Activated CD4-positive, alpha-beta T cell treated with anti-CD3 and anti-CD28 coated beads, Interleukin-2, amount 50 U/mL, for 48 hours (primary cell): ENCODE results near the gene PRR13.
"Not testable (repeated sequence)": the region's sequence is repeated elsewhere in the genome, so short reads cannot be mapped to it uniquely, and the experiment has no call there.

ENCODE experiments used
- DNase-seq, 2 experiments: peaks; one replicate each; pipeline ENCODE4 v3.0.0-alpha.2; 2020

PRR13 gene

GRCh38 chr12:53439582-53439981 is 2.0 kb upstream of the PRR13 start:
- not testable (repeated sequence) for DNase-seq

GRCh38 chr12:53443955-53444354 is 2.4 kb downstream of the PRR13 start:
- no peak for DNase-seq

GRCh38 chr12:53444593-53445325 is 3.2 kb downstream of the PRR13 start:
- not testable (repeated sequence) for DNase-seq

- DNase-seq = no peak
Observed at GRCh38 chr12:53450936-53451335, 9.4 kb downstream of the PRR13 start.

- peak; percentile 96 to 97 for DNase-seq
Observed at GRCh38 chr12:53451661-53452158, 10.2 kb downstream of the PRR13 start, which contains the start of gene PCBP2. Gene PCBP2 (plus strand): TSS chr12:53452102. CDS start chr12:53454801, 2,699 bp downstream.

- peak; percentile 71 to 72 for DNase-seq
Observed at GRCh38 chr12:53452159-53453077, 10.9 kb downstream of the PRR13 start.

- DNase-seq = no peak
Observed at GRCh38 chr12:53453953-53454640, 12.6 kb downstream of the PRR13 start.

- DNase-seq = no peak
Observed at GRCh38 chr12:53454707-53455106, 13.2 kb downstream of the PRR13 start.

GRCh38 chr12:53456654-53457366 is 15.3 kb downstream of the PRR13 start:
- DNase-seq = no peak

- DNase-seq = no peak
Observed at GRCh38 chr12:53459097-53459496, 17.6 kb downstream of the PRR13 start.

GRCh38 chr12:53461059-53461458 is 19.5 kb downstream of the PRR13 start:
- DNase-seq = no peak

GRCh38 chr12:53461591-53461990 is 20.1 kb downstream of the PRR13 start:
- DNase-seq = no peak

GRCh38 chr12:53462935-53463334 is 21.4 kb downstream of the PRR13 start:
- no peak for DNase-seq

- no peak for DNase-seq
Observed at GRCh38 chr12:53463802-53464560, 22.4 kb downstream of the PRR13 start.

GRCh38 chr12:53464685-53465418 is 23.3 kb downstream of the PRR13 start:
- DNase-seq = no peak

GRCh38 chr12:53465679-53466078 is 24.1 kb downstream of the PRR13 start:
- DNase-seq = no peak

- no peak for DNase-seq
Observed at GRCh38 chr12:53466640-53467039, 25.1 kb downstream of the PRR13 start.

GRCh38 chr12:53467082-53467481 is 25.5 kb downstream of the PRR13 start:
- DNase-seq = no peak

- DNase-seq = no peak
Observed at GRCh38 chr12:53467880-53468279, 26.3 kb downstream of the PRR13 start.

- no peak for DNase-seq
Observed at GRCh38 chr12:53468282-53468681, 26.7 kb downstream of the PRR13 start.

- no peak for DNase-seq
Observed at GRCh38 chr12:53472056-53472582, 30.6 kb downstream of the PRR13 start.
